Bronchial epithelial cell (primary cell): Measurements from ENCODE around the gene ZBTB16. TPM values are rescaled to one million over a fixed set of nuclear protein-coding genes. Genes with fewer than 3 reads are reported as not detected.

Experiments
- DNase-seq: peaks from one replicate; pipeline ENCODE4 v3.0.0-alpha.2; 2010; ENCODE audit warnings: low read depth
- FAIRE-seq: peaks from 2 replicates; lab custom pipeline; 2011; peaks lifted over from hg19 to GRCh38; lab: Jason Lieb, UNC
- H3K27me3 ChIP-seq: 2 replicates; pipeline ENCODE4 v1.5.1; 2011; ENCODE audit warnings: low read length; ENCODE audit not compliant: control insufficient read depth, insufficient read depth
- H3K36me3 ChIP-seq: 2 replicates; pipeline ENCODE4 v1.5.1; 2011; ENCODE audit warnings: low read length; ENCODE audit not compliant: control insufficient read depth, insufficient read depth
- H3K4me3 ChIP-seq: 2 replicates; pipeline ENCODE4 v1.5.1; 2011; ENCODE audit warnings: mild to moderate bottlenecking, low read depth, low read length, control low read depth
- total RNA-seq: library from RNA; depleted of rRNA; stranded (reverse); fragments of >200 nt; gene quantifications from 2 replicates; pipeline ENCODE4 v1.2.1, GENCODE V29; 2014
- TF ChIP-seq, protein P1 (sequence below): IDR thresholded peaks from 2 replicates; pipeline ENCODE4 v1.5.1; 2011; ENCODE audit warnings: mild to moderate bottlenecking, moderate library complexity, low read length, control low read depth, inconsistent platforms; ENCODE audit not compliant: insufficient read depth, severe bottlenecking

The ZBTB16 gene
- total RNA-seq, 1 donor from 2014 or later, result 3.2 TPM

DNA sequence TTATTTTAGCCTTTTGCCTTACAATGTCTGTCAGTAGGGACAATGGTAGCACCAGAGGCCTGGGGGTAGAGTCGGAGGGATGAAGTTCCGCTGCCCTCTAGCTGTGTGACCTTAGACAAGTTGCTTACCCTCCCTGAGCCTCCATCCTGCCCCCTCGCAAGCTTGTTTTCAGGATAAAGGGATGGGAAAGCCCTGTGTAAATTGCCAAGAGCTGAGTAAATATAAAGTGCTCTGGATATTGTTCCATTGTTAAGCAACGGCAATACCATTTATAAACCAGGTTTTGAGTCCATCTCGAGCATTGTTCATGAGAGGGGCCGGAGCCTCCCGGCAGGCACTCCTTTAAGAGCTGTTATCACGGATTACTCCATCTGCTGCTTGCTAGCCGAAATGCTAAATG lies 72.9 kb downstream of the ZBTB16 start:
- TF ChIP-seq, protein P1, sequence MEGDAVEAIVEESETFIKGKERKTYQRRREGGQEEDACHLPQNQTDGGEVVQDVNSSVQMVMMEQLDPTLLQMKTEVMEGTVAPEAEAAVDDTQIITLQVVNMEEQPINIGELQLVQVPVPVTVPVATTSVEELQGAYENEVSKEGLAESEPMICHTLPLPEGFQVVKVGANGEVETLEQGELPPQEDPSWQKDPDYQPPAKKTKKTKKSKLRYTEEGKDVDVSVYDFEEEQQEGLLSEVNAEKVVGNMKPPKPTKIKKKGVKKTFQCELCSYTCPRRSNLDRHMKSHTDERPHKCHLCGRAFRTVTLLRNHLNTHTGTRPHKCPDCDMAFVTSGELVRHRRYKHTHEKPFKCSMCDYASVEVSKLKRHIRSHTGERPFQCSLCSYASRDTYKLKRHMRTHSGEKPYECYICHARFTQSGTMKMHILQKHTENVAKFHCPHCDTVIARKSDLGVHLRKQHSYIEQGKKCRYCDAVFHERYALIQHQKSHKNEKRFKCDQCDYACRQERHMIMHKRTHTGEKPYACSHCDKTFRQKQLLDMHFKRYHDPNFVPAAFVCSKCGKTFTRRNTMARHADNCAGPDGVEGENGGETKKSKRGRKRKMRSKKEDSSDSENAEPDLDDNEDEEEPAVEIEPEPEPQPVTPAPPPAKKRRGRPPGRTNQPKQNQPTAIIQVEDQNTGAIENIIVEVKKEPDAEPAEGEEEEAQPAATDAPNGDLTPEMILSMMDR, result no peak
- DNase-seq (no peak), FAIRE-seq (no peak)
- Histone ChIP-seq H3K4me3 (no peak overlapping the region), H3K36me3 (no peaks in the 10 kb centered on the region), H3K27me3 (no peaks in the 10 kb centered on the region)

- DNase-seq, result no peak
- Histone ChIP-seq H3K36me3 (no peaks in the 10 kb centered on the region), H3K27me3 (no peaks in the 10 kb centered on the region), H3K4me3 (no peak overlapping the region)
- FAIRE-seq, result no peak
- TF ChIP-seq, protein P1, result no peak
Observed at GRCh38 chr11:114132944-114133394, 73.5 kb downstream of the ZBTB16 start.

DNA sequence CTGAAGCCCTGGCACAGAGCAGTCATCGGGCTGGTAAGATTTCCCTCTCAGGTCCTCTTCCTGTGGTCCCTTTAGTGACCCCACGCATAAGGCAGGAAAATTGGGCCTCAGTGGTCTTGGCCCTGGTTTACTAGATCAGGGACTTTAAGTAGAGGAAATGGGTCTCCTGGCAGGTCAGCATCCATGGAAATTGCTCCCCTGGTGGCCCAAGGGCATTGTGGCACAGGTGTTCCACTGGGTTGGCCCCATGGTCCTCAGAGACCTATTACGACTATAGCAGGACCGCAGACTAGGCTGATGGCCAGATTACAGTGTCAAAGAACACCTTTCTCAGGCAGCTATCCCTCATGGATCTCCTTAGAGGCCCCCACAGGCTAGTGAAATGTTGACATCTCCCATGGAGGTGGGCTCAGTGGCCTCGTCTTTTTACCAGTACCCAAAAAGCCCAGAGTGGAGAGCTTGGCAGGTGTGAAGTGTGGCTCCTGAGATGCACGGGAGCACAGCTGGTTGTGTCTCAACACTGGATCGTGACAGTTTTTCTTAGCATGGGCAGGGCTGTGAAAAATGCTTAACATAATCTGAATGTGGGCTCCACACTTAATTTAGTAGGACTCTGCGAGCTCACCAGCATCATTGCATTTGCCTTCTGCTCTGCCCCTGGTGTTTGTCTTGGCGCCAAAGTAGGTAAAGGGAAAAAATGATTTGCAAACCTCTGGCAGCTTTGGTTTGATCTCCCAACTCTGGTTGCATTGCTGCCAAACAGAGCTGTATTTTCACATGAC lies 74.2 kb downstream of the ZBTB16 start:
- TF ChIP-seq, protein P1, result no peak
- H3K27me3 ChIP-seq, result no peaks in the 10 kb centered on the region

GRCh38 chr11:114134870-114135269 lies 75.4 kb downstream of the ZBTB16 start:
- no peak for FAIRE-seq
- H3K27me3 ChIP-seq, result no peaks in the 10 kb centered on the region
- no peak overlapping the region for H3K4me3 ChIP-seq
- peak; percentile 41 for DNase-seq
- TF ChIP-seq, protein P1, result no peak
- no peaks in the 10 kb centered on the region for H3K36me3 ChIP-seq

More for the DNA sequence above, 74.2 kb downstream of the ZBTB16 start:
- no peak for FAIRE-seq
- DNase-seq, result no peak
- Histone ChIP-seq H3K36me3 (no peaks in the 10 kb centered on the region), H3K4me3 (no peak overlapping the region)

GRCh38 chr11:114135737-114136151 lies 76.2 kb downstream of the ZBTB16 start:
- H3K4me3 ChIP-seq, result no peak overlapping the region
- no peaks in the 10 kb centered on the region for H3K36me3 ChIP-seq
- H3K27me3 ChIP-seq, result peaks cover 4% of the 10 kb centered on the region
- DNase-seq, result no peak
- no peak for FAIRE-seq
- TF ChIP-seq, protein P1, result no peak
